ENCODE measurements around the gene SLC46A3.
"Not testable (repeated sequence)": the region's sequence is repeated elsewhere in the genome, so short reads cannot be mapped to it uniquely, and the experiment has no call there.

SLC46A3 gene

DNA sequence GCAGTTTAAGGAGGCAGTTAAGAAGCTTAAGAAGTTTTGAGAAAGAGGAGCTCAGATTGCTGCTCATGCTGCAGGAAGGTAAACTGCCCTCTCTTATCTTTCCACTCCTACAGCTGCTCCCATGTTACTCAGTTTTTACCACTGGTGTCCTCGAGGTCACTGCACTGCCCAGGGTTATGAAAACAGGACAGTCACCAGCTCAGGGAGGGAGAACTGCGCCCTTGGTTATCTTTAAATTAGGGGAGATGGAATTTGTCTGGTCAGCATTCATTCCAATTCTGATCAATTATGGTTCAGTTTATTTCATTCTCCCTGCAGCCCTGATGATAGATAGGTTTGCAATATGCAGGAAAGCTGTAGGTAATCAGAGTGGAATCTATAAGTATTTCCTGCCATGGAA, 10.8 kb upstream of the SLC46A3 start:
- DNase-seq (ENCODE audit: low read depth) = no peak

DNA sequence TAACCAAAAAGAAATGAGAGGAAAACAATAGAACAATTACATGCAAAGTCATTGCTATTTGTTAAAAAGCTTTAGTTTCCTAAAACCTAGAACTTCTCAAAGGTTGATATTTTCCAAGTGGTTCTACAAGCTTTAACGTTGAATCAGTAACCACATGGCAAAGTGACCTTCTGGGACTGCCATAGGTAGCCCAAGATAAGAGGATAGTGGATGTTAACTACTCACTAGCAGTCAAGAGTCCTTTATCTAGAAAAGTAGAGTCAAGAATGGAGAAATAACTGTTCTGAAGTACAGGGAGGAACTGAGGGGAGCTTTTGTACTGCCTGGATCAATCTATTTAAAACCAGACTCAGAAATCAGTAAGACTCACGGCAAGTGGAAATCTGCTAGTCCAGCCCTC, 9.9 kb upstream of the SLC46A3 start:
- DNase-seq (ENCODE audit: low read depth) = no peak

DNA sequence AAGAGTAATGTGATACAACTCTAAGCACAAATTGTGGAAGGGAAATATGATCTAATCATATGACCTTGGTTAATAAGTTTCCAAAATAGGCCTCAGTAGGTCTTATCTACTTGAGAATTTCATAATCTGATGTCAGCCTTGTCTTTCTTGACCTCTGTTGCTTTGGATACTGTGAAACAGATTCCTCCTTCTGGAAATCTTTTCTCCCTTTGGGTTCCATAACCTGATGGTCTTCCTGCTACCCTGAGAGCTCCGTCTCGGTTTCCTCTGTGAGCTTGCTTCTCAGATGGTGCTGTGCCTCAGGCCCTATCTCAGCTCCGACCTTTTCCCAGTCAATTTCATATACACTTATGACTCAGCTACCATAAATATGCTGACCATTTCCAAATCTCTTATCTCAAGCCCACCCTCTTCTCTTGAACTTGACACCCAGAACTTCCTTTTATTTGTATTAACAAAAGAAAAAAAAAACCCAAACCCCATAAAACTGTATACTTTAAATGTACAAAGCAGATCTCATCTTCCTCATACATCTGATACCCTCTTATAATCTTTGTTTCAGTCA, 6.4 kb upstream of the SLC46A3 start:
- DNase-seq (ENCODE audit: low read depth) = no peak

- no peak for DNase-seq (ENCODE audit: low read depth)
These were observed 5.0 kb upstream of the SLC46A3 start for GRCh38 chr13:28723806-28724205.

DNA sequence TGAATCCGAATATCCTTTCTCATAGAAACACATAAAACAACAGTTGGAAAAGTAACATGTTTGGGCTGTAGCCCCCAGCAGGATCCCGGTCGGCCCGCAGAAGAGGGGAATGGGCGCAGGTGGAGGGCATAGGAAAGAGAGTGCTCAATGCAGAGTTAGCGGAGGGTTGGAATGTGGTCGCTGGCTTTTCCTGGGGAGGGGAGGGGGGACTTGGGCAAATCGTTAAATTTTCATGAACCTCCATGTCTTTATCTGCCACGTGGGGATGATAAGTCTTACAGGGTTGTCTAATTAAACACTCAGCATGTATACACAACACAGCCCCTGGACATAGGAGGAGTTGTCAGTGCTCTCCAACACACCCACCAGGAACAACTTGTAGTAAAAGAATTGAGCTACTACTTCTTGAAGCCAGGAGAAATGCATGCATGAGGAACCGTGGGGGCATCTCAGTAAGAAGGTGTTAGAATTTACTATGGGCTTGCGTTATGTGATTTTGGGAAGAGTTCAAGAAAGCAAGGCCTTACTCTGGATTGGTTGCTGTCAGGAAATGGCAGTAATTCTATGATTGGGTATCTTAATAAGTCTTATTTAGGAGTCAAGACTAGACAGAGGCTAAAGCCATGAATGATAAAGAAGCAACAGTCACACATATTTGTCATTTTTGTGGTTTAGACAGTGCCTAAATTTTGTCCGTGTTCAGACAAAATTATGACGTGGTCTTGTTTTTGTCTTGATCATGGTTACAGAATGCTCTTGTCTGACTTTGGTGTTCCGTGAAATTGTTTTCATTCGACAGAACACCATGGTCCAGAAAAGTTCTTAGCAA, 671 bp upstream of the SLC46A3 start:
- no peak for DNase-seq (ENCODE audit: low read depth)

- no peak for DNase-seq (ENCODE audit: low read depth)
These were observed 601 bp downstream of the SLC46A3 start for GRCh38 chr13:28718196-28718542.

- no peak for DNase-seq (ENCODE audit: low read depth)
These were observed 1.6 kb downstream of the SLC46A3 start for GRCh38 chr13:28717170-28717569.

DNA sequence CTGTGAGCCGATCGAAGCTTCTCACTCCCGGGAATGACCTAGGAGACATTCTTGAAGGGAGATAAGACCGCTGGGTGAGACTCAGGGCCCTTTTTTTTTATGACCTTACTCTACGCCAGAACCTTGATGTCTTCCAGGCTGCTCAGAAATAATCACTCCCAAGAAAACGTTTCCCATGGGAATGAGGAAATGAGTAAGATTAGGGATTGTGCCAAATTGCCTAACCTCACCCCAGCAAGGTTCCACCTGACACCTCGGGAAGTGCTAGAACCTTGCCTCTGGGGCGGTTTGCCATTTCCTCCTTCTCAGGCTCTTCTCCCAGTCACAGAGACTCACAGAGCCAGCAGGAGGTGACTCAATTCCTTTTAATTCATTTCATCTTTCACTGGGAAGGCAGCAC, 2.3 kb downstream of the SLC46A3 start:
- no peak for DNase-seq (ENCODE audit: low read depth)

DNA sequence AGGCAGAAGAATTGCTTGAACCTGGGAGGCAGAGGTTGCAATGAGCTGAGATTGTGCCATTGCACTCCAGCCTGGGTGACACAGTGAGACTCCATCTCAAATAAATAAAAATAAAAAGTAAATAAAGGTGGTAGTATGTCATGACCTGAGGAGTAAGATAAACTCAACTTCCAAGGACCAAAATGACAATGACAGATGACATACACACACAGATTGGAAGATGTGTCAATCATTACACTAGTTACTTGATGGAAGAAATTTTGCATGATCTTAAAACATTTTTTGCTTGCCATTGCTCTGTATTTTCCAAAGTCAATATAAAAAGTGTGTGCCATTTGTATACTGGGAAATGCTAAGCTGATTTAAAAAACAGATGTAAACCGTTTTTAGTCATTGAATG, 4.1 kb downstream of the SLC46A3 start:
- DNase-seq (ENCODE audit: low read depth) = no peak

DNA sequence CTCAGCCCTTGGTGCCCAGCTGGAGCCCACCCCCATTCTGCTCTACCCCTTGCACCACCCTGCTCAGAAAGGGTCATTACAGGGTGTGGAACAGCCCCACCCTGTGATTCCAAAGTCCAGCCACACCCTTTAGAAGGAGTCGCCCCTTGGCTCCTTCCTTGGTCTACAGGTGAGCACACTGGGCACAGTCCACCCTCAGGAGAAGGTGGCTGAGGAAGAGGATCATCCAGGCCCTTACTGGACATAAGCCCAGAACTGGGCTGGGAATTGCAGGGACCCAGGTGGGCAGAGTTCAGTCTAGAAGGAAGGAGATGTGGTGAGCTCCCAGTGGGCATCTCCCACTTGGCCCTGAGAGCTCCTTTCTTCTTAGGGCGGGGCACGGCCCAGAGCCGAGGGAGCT, 8.6 kb downstream of the SLC46A3 start:
- no peak for DNase-seq (ENCODE audit: low read depth)

DNA sequence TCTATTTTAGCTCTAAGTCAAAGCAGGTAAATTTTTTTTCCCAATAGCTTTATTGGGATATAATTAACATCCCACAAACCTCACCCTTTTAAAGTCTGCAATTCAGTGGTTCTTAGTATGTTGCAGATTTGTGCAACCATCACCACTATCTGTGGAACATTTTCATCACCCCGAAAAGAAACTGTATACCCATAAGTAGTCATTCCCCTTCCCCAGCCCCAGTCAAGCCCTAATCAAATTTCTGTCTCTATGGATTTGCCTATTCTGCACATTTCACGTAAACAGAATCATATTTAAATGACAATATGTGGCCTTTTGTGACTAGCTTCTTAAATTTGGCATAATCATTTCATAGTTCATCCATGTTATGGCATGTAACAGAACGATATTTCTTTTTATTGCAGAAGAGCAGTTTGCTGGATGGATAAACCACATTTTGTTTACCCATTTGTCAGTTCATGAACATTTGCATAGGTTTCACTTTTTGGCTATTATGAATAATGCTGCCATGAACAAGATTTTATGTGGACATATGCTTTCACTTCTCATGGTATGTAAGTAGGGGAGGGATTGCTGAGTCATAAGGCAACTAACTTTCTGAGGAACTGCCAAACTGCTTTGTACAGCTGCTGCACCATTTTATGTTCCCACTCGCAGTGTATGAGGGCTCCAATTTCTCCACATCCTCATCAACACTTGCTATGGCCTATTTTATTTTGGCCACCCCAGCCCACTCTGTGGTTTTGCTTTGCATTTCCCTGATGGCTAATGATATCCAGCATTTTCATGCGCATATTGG, 10.9 kb downstream of the SLC46A3 start:
- DNase-seq (ENCODE audit: low read depth) = no peak

- DNase-seq (ENCODE audit: low read depth) = no peak
These were observed 13.2 kb downstream of the SLC46A3 start for GRCh38 chr13:28705461-28706083.

DNA sequence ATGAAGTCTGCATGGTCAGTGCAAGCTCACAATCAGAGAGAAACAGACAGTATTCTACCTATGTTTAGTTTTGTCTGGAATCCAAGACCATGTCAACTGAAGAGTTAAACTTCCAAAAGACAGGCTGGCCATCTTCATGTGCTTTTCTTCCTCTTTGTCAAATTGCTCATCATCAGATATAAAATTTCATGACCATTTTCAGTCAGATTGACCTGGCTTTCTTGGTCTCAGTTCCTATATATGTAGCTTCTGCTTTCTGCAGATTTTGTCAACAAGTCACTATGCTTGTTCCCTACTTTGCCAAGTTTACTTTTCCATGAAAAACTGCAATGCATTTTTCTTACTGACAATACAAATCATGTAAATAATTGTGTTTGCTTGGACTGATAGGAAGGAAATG, 13.9 kb downstream of the SLC46A3 start:
- no peak for DNase-seq (ENCODE audit: low read depth)

GRCh38 chr13:28704282-28704681, 14.5 kb downstream of the SLC46A3 start:
- no peak for DNase-seq (ENCODE audit: low read depth)

DNA sequence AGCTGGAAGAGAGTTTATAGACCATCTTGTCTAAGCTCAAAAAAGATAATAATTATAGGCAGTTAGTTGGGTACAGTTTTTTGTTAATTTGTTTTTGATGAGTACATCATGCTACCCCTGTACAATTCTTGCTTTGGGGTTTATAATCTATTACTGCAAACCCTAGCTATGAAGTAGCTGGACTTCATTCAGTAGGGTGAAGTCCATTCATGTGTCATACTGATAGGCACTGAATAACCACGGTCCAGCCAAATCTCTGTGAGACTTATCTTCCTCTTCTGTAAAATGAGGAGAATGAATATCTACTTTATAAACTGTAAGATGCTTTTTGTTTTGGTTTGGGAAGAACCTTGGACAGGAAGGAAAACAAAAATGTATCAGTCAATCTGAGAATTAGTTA, 19.5 kb downstream of the SLC46A3 start:
- DNase-seq (ENCODE audit: low read depth) = no peak

DNA sequence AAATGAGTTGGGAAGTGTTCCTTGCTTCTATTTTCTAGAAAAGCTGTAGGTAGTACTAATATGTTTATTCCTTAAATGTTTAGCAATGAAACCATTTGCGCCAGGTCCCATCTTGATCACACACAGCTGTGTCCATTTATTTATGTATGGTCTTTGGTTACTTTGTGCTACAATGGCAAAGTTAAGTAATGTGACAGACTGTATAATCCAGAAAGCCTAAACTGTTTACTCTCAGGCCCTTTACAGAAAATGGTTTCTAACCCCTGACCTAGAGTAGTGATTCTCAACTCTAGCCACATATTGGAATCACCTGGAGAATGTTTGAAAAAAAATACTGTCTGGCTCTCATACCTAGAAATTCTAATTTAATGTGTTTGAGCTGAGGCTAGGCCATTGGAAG, 21.3 kb downstream of the SLC46A3 start:
- no peak for DNase-seq (ENCODE audit: low read depth)

DNA sequence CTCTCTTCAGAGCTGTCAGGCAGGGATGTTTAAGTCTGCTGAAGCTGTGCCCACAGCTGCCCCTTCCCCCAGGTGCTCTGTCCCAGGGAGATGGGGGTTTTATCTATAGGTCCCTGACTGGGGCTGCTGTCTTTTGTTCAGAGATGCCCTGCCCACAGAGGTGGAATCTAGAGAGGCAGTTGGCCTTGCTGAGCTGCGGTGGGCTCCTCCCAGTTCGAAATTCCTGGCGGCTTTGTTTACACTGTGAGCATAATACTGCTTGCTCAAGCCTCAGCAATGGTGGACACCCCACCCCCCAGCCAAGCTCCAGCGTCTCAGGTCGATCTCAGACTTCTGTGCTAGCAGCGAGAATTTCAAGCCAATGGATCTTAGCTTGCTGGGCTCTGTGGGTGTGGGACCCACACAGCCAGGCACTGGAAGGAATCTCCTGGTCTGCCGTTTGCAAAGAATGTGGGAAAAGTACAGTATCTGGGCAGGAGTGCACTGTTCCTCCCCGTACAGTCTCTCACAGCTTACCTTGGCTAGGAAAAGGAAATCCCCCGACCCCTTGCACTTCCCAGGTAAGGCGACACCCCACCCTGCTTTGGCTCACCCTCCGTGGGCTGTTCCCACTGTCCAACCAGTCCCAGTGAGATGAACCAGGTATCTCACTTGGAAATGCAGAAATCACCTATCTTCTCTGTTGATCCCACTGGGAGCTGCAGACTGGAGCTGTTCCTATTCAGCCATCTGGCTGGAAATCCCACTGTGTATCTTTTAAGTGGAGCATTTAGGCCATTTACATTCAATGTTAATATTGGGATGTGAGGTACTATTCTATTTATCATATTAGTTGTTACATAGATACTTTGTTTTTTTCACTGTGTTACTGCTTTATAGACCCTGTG, 24.9 kb downstream of the SLC46A3 start:
- not testable (repeated sequence) for DNase-seq (ENCODE audit: low read depth)

DNA sequence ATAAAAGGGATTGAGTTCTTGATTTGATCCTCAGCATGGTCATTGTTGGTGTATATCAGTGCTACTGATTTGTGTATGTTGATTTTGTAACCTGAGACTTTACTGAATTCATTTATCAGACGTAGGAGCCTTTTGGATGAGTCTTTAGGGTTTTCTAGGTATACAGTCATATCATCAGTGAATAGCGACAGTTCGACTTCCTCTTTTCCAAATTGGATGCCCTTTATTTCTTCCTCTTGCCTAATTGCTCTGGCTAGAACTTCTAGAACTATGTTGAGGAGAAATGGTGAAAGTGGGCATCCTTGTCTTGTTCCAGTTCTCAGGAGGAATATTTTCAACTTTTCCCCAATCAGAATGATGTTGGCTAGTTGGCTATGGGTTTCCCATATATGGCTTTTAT, 32.9 kb downstream of the SLC46A3 start:
- no peak for DNase-seq (ENCODE audit: low read depth)

DNA sequence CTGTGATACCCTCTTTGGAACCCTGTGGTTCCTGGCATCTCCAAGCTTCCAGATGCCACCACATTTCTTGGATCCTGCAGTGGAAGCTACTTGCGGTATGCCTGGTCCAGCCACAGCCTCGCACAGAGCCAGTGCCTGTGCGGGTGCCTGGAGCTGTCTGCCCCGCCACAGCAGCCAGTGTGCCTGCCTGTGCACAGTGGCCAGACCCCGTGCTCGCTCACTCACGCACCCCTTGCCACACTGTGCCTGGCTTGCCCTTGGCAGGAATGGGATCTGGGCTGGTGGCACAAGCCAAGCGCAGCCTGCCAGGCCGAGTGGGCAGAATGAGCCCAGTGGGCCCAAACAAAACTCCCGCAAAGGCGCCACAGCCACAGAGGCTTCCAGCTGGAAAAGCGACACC, 33.7 kb downstream of the SLC46A3 start:
- DNase-seq (ENCODE audit: low read depth) = no peak

DNA sequence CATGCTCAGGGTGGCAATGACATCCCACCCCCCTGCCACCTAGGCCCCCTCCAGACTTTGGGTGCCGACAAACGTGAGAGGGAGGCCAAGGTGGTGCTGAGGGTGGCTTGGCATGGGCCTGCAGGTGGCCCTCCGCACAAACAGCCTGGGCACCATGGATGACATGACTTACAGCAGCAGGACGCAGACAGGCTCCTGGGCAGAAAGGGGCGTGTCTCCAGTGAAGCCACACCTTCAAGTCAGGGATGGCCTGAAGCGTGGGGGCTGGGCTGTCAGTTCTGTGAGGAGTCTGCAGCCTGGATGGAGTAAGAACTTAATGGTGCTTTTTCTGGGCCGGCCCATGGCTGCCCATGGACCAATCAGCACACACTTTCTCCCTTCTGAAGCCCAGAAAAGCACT, 34.5 kb downstream of the SLC46A3 start:
- DNase-seq (ENCODE audit: low read depth) = no peak

DNA sequence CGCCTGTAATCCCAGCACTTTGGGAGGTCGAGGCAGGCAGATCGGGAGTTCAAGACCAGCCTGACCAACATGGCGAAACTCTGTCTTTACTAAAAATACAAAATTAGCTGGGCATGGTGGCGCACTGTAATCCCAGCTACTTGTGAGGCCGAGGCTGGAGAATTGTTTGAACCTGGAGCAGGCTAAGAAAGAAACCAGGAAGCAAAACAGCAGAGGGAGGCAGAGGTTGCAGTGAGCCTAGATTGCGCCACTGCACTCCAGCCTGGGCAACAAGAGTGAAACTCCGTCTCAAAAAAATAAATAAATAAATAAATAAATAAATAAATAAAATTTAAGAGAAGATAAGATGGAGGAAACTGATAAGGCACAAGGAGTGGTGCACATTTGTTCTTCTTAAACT, 35.6 kb downstream of the SLC46A3 start:
- DNase-seq (ENCODE audit: low read depth) = not testable (repeated sequence)

DNA sequence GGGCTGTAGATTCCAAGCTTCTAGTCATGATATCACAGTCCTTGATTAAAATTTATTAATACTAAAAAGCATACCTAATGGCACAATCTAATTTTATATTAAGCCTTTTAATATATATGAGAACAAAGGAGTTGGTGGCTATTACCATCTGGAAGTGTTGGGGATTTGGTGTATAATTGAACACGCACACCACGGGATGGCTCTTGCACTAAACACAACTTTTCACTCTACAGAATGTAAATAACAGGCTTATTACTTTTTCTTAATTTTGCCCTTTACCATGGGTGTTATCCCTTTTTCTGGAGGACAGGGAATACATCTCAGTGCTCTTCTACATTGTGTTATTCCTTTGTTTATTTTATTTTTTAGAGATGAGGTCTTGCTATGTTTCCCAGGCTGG, 38.2 kb downstream of the SLC46A3 start:
- DNase-seq (ENCODE audit: low read depth) = no peak
